CD4-positive, alpha-beta T cell (primary cell): Measurements from ENCODE around the gene ARMC7. TPM values are rescaled to one million over a fixed set of nuclear protein-coding genes. Genes with fewer than 3 reads are reported as not detected.

Experiments
- ATAC-seq: fragments of 200-7000 bp; cut with Tn5 transposase; one replicate; pipeline ENCODE4 v1.10.0; 2022; ENCODE audit warnings: mild to moderate bottlenecking; ENCODE audit not compliant: poor library complexity
- CTCF ChIA-PET: fragments of 350-600 bp; sonication (Branson Sonifier 250); formaldehyde crosslinking; loops from one replicate; lab custom pipeline; 2021; ENCODE audit warnings: antibody characterized with exemption, inconsistent platforms; lab: Charles Lee
- POLR2A ChIA-PET: fragments of 350-600 bp; sonication (Branson Sonifier 250); formaldehyde crosslinking; loops from one replicate; lab custom pipeline; 2021; ENCODE audit warnings: antibody characterized with exemption, inconsistent platforms; lab: Charles Lee
- DNase-seq, 14 experiments: peaks; one replicate each; pipeline ENCODE4 v3.0.0-alpha.2; 2013 to 2020; ENCODE audit warnings: mixed read lengths in 2 of 14
- H3K27ac ChIP-seq, 2 donors: one replicate each; pipeline versions ENCODE4 v1.5.1 to v1.7.0; 2013; ENCODE audit warnings: low read length in 2 of 2, low read depth in 1 of 2, mild to moderate bottlenecking in 1 of 2
- H3K27me3 ChIP-seq, 2 experiments: 1 replicate in 1 of 2; 2 replicates in 1 of 2; pipeline versions ENCODE4 v1.6.1 to v1.7.0; 2013; ENCODE audit warnings: low read length in 2 of 2, control low read depth in 1 of 2, mild to moderate bottlenecking in 1 of 2, moderate library complexity in 1 of 2; ENCODE audit not compliant: insufficient read depth in 2 of 2, control insufficient read depth in 1 of 2
- H3K36me3 ChIP-seq: one replicate; pipeline ENCODE4 v1.6.1; 2013; ENCODE audit warnings: low read length, control low read depth; ENCODE audit not compliant: insufficient read depth
- H3K4me1 ChIP-seq: one replicate; pipeline ENCODE4 v1.6.1; 2013; ENCODE audit warnings: low read length, control low read depth; ENCODE audit not compliant: insufficient read depth
- H3K4me3 ChIP-seq: one replicate; pipeline ENCODE4 v1.5.1; 2013; ENCODE audit warnings: mild to moderate bottlenecking, low read length, moderate library complexity
- H3K9me3 ChIP-seq, 2 experiments: 1 replicate in 1 of 2; 2 replicates in 1 of 2; pipeline versions ENCODE4 v1.6.1 to v1.7.0; 2013; ENCODE audit warnings: low read length in 2 of 2, mild to moderate bottlenecking in 2 of 2, control low read depth in 1 of 2, moderate library complexity in 1 of 2; ENCODE audit not compliant: control insufficient read depth in 1 of 2, insufficient read depth in 1 of 2
- H3K27ac Mint-ChIP-seq: one replicate; pipeline ENCODE4 v1.8.0; 2020; ENCODE audit warnings: mixed read lengths
- H3K27me3 Mint-ChIP-seq: one replicate; pipeline ENCODE4 v1.8.0; 2021; ENCODE audit warnings: mixed read lengths
- H3K36me3 Mint-ChIP-seq: one replicate; pipeline ENCODE4 v1.8.0; 2021; ENCODE audit warnings: low read depth, mixed read lengths
- H3K4me1 Mint-ChIP-seq: one replicate; pipeline ENCODE4 v1.8.0; 2021; ENCODE audit warnings: low read depth, mixed read lengths
- H3K4me3 Mint-ChIP-seq: one replicate; pipeline ENCODE4 v1.8.0; 2020; ENCODE audit warnings: mild to moderate bottlenecking, mixed read lengths
- H3K9me3 Mint-ChIP-seq: one replicate; pipeline ENCODE4 v1.8.0; 2020; ENCODE audit warnings: mixed read lengths
- intact Hi-C, 2 experiments: fragments of 100-400 bp; cut with DNase I in 1 of 2; cut with micrococcal nuclease in 1 of 2; formaldehyde crosslinking; loops; one replicate each; pipeline versions ENCODE4 v1.15.1 to v1.9.0; 2023 to 2025; cut with DNase I, micrococcal nuclease
- total RNA-seq, 174 experiments: library from RNA in 2 of 174; stranded (reverse) in 2 of 174; gene quantifications; one replicate each; pipeline ENCODE4 v1.2.3 and lab custom pipeline; 2021 to 2026
- TF ChIP-seq, protein P1 (sequence below): fragments of 200-600 bp; IDR thresholded peaks from one replicate; pipeline ENCODE4 v1.8.0; 2022; ENCODE audit warnings: antibody characterized with exemption, mild to moderate bottlenecking

ARMC7 gene
- total RNA-seq, 2 experiments from 2014 or later, result 4.1 to 4.8 TPM

DNA sequence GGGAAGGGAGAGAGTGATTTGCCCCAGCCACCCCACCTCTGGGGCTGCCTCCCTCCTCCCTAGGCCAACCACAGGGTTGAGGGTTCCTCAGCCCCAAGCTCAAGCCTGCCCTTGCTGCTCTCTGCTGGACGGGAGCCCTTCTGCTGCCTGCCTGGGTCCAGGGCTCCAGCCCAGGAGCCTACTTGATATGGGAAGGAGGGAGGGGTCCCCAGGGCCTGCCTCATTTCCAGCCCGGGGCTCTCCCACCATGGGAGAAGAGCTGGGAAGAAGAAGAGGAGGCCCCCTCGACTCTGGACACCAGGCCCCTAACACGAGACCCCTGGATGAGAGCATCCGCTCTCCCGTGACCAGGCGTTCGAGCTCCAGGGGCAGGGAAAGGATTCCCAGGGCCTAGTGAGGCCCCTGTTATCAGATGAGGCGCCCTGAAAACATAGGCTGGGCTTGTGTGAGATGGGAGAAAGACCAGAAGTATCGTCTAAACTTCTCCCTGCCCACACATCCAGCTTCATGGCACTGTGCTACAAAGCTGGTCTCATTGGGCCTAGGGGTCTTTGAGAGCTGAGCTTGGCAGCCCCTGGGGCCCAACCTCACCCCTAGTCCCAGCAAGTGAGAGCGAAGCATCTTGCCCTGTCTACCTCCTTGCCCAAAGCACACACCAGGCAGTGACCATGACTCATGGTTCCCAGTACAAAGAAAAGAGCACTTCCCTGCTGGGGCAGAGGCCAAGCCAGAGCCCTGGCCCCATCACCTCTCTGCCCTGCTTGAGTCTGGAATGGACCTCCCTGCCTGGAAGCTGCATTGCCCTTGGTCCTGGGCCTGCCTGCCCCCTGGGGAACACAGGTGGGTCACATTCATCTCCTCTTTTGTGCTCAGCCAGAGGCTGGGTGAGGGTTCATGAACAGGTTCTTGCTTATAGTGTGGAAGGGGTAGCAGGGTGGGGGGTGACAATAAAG is 21.0 kb upstream of the ARMC7 start:
- no peaks in the 10 kb centered on the region for H3K27me3 Mint-ChIP-seq
- peak overlapping the region; percentile 87 for H3K27ac Mint-ChIP-seq
- H3K9me3 Mint-ChIP-seq, result no peaks in the 10 kb centered on the region
- H3K36me3 Mint-ChIP-seq, result no peaks in the 10 kb centered on the region
- Histone ChIP-seq H3K27ac (peak overlapping the region in 1 of 2 donors; percentile 53), H3K4me1 (peaks cover 44% of the 10 kb centered on the region), H3K36me3 (no peaks in the 10 kb centered on the region), H3K4me3 (peak overlapping the region; percentile 74), H3K9me3 (peaks cover 0 to 1% of the 10 kb centered on the region in 2 experiments), H3K27me3 (no peaks in the 10 kb centered on the region)
- TF ChIP-seq, protein P1, sequence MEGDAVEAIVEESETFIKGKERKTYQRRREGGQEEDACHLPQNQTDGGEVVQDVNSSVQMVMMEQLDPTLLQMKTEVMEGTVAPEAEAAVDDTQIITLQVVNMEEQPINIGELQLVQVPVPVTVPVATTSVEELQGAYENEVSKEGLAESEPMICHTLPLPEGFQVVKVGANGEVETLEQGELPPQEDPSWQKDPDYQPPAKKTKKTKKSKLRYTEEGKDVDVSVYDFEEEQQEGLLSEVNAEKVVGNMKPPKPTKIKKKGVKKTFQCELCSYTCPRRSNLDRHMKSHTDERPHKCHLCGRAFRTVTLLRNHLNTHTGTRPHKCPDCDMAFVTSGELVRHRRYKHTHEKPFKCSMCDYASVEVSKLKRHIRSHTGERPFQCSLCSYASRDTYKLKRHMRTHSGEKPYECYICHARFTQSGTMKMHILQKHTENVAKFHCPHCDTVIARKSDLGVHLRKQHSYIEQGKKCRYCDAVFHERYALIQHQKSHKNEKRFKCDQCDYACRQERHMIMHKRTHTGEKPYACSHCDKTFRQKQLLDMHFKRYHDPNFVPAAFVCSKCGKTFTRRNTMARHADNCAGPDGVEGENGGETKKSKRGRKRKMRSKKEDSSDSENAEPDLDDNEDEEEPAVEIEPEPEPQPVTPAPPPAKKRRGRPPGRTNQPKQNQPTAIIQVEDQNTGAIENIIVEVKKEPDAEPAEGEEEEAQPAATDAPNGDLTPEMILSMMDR, result no peak
- DNase-seq (peak in 3 of 14 experiments; percentile 21 to 48 (median 48)), ATAC-seq (no peak)
- POLR2A ChIA-PET, result interaction anchor here (0.9 to 3.1 kb wide), 14 partner anchors 11 to 201 kb away, joined by 3 to 18 read pairs (median 4); partner anchors contain the start of genes ARMC7, KCTD2, MIF4GD and NT5C
- H3K4me3 Mint-ChIP-seq, result peak overlapping the region; percentile 83
- CTCF ChIA-PET, result interaction anchor here (0.7 kb wide), 1 partner anchor 131 kb away, joined by 3 read pairs; no protein-coding TSS in a partner anchor
- peaks cover 60% of the 10 kb centered on the region for H3K4me1 Mint-ChIP-seq
- intact Hi-C loops, result no loop called here

DNA sequence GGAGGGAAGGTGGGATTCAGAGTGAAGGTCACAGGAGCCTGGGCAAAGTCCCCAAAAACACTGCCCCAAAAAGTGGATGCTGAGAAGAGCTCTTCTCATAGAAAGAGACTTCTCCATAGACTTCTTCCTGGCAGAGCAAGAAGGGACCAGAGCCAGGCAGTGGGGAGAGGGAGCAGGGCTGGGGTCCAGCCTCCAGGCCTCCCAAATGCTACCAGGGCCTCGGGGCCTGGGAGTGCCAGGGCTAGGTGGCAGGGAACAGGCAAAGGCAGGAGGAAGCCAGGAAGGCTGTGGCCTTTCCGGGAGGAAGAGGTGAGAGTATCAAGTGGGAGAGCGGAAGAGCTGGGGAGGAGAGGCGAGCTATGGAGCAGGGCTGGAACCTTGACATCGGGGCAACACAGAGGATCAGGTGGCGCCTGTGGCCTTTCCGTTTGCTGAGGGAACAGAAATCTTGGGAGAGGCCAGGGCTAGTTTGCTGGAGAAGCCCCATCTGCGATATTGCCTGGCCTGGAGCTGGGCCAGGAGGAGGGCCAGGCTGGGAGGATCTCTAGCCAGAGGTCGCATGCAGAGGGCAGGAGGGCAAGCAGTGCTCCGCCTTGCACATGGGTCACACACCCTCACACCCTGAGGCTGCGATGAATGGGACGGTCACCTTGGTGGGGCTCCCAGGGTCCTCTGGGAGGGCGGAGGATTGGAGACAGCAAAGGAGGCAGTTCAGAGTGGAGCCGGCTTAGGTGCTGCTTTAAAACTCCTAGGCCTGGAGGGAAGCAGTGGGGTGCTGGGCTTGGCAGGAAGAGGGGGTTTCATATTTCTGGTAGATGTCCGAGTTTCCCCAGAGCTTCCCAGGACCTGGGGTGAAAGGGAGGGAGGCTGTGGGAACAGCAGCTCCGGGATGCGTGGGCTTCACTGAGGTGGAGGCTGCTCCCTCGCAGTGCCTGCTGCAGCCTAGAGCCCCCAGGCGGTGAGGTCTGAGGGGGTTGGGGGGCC is 18.6 kb upstream of the ARMC7 start:
- ATAC-seq, result no peak
- intact Hi-C loops, result no loop called here
- H3K4me3 Mint-ChIP-seq, result no peak overlapping the region
- H3K9me3 Mint-ChIP-seq, result no peaks in the 10 kb centered on the region
- Histone ChIP-seq H3K9me3 (peaks cover 0 to 4% of the 10 kb centered on the region in 2 experiments), H3K27ac (no peak overlapping the region), H3K27me3 (no peaks in the 10 kb centered on the region), H3K4me1 (peaks cover 36% of the 10 kb centered on the region), H3K4me3 (no peak overlapping the region), H3K36me3 (no peaks in the 10 kb centered on the region)
- H3K27me3 Mint-ChIP-seq, result no peaks in the 10 kb centered on the region
- peaks cover 48% of the 10 kb centered on the region for H3K4me1 Mint-ChIP-seq
- CTCF ChIA-PET, result no interaction called here
- H3K27ac Mint-ChIP-seq, result peak overlapping the region; percentile 87
- TF ChIP-seq, protein P1, result no peak
- no peak for DNase-seq
- POLR2A ChIA-PET, result no interaction called here
- H3K36me3 Mint-ChIP-seq, result no peaks in the 10 kb centered on the region

DNA sequence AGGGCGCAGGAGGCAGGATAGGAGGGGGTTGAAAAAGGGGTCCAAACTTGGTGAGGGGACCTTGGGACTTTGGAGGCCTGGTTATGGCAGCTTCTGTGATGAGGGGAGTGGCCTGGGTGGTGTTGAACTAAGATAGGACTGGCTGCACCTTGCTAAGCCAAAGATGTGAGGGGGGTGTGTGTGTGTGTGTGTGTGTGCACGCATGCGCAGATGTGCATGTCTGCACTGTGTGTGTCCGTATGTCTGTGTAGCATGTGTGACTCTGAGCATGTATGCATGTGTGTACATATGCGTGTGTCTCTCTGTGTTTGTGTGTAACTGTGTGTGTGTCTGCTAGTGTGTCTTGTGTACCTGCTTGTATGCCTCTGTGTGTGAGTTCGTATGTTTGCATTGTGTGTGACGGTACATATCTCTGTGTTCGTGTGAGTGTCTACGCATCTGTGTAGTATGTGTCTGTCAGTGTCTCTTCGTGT is 17.9 kb upstream of the ARMC7 start:
- Mint-ChIP-seq H3K27ac (no peak overlapping the region), H3K4me3 (peak overlapping the region; percentile 36)
- TF ChIP-seq, protein P1, result no peak

More for the DNA sequence above, 17.9 kb upstream of the ARMC7 start:
- H3K27me3 ChIP-seq, result no peaks in the 10 kb centered on the region
- ATAC-seq (no peak), DNase-seq (no peak)
- Mint-ChIP-seq H3K4me1 (peaks cover 42% of the 10 kb centered on the region), H3K36me3 (no peaks in the 10 kb centered on the region), H3K9me3 (no peaks in the 10 kb centered on the region), H3K27me3 (no peaks in the 10 kb centered on the region)
- no peaks in the 10 kb centered on the region for H3K36me3 ChIP-seq
- no peak overlapping the region for H3K27ac ChIP-seq
- CTCF ChIA-PET, result no interaction called here
- intact Hi-C loops, result no loop called here
- peaks cover 0 to 4% of the 10 kb centered on the region in 2 experiments for H3K9me3 ChIP-seq
- POLR2A ChIA-PET, result no interaction called here
- no peak overlapping the region for H3K4me3 ChIP-seq
- peaks cover 36% of the 10 kb centered on the region for H3K4me1 ChIP-seq
